Uterus (tissue), 2 donors: Measurements from ENCODE around the gene TAL1.

Experiments used
- POLR2A ChIP-seq, 2 donors: fragments of 450-650 bp; IDR thresholded peaks; one replicate each; pipeline ENCODE4 v1.6.1; 2016; ENCODE audit warnings: antibody characterized with exemption in 2 of 2, mild to moderate bottlenecking in 1 of 2, moderate library complexity in 1 of 2
- TF ChIP-seq, protein P1 (sequence below), 4 experiments: fragments of 200-600 bp in 2 of 4; fragments of 450-650 bp in 2 of 4; sonication (generic) in 2 of 4; IDR thresholded peaks; one replicate each; pipeline ENCODE4 v1.5.1; 2016 to 2019; ENCODE audit warnings: antibody characterized with exemption in 4 of 4, mild to moderate bottlenecking in 2 of 4, moderate library complexity in 1 of 4

DNA sequence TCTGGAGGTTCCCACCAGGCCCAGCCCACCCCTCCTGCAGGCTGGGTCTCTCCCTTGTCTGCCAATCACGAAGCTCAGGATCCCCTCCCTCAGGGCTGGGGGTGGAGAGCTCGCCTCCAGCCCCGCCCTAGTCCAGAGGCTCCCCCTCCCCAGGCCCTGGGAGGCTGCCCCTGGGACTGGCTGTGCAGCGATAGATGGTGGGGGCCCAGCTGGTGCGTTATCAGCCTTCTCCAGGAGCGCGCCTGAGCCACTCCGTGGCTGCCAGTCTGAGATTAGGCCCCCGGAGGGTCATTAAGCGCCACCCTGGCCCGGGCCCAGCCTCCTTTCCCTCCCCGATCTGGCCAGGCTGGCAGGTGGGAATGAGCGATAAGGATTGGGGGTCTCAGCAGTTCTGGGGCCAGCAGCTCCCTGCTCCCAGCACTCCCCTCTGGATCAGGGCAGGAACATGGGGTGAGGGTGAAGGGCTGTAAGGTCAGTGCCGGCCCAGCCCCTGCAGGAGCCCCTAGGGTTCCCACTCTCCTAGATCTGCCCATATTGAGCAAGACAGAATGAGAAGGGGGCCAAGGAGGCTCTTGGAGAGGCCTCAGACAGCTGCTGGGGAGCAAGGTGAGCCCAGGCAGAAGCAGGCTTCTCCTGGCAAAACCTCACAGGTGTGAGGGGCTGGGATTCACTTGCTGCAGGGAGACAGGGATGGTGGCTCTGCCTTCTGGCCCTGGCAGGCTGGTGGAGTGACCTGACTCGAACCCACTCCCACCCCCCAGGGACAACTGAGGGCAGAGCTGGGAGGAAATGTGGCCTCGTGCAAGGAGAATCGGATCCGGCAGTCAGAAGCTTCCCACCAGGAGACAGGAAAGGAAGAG is 50.7 kb downstream of the TAL1 start:
- TF ChIP-seq, protein P1, sequence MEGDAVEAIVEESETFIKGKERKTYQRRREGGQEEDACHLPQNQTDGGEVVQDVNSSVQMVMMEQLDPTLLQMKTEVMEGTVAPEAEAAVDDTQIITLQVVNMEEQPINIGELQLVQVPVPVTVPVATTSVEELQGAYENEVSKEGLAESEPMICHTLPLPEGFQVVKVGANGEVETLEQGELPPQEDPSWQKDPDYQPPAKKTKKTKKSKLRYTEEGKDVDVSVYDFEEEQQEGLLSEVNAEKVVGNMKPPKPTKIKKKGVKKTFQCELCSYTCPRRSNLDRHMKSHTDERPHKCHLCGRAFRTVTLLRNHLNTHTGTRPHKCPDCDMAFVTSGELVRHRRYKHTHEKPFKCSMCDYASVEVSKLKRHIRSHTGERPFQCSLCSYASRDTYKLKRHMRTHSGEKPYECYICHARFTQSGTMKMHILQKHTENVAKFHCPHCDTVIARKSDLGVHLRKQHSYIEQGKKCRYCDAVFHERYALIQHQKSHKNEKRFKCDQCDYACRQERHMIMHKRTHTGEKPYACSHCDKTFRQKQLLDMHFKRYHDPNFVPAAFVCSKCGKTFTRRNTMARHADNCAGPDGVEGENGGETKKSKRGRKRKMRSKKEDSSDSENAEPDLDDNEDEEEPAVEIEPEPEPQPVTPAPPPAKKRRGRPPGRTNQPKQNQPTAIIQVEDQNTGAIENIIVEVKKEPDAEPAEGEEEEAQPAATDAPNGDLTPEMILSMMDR (IDR thresholded peaks at IDR 0.05), result no peak
- no peak for TF ChIP-seq POLR2A (IDR thresholded peaks at IDR 0.05)
